Measurements from ENCODE around the gene SAP30BP.

SAP30BP gene

GRCh38 chr17:75652934-75653549, 14.1 kb upstream of the SAP30BP start:
- Mint-ChIP-seq H3K27me3 (no peaks in the 10 kb centered on the region), H3K9me3 (no peaks in the 10 kb centered on the region), H3K36me3 (peaks cover 57% of the 10 kb centered on the region), H3K27ac (peak overlapping the region; percentile 70), H3K4me3 (no peak overlapping the region), H3K4me1 (peaks cover 12% of the 10 kb centered on the region)
- peak; percentile 56 for ATAC-seq

GRCh38 chr17:75654176-75654575, 13.0 kb upstream of the SAP30BP start:
- Mint-ChIP-seq H3K27ac (no peak overlapping the region), H3K4me3 (no peak overlapping the region), H3K36me3 (peaks cover 45% of the 10 kb centered on the region), H3K4me1 (peaks cover 12% of the 10 kb centered on the region), H3K9me3 (no peaks in the 10 kb centered on the region), H3K27me3 (no peaks in the 10 kb centered on the region)
- ATAC-seq, result no peak

GRCh38 chr17:75658237-75658636, 8.9 kb upstream of the SAP30BP start:
- Mint-ChIP-seq H3K27me3 (no peaks in the 10 kb centered on the region), H3K4me1 (peaks cover 11% of the 10 kb centered on the region), H3K9me3 (no peaks in the 10 kb centered on the region), H3K4me3 (no peak overlapping the region), H3K27ac (no peak overlapping the region), H3K36me3 (peaks cover 22% of the 10 kb centered on the region)
- ATAC-seq, result no peak

GRCh38 chr17:75661531-75661930, 5.6 kb upstream of the SAP30BP start:
- no peak overlapping the region for H3K4me3 Mint-ChIP-seq

GRCh38 chr17:75662511-75662910, 4.6 kb upstream of the SAP30BP start:
- Mint-ChIP-seq H3K9me3 (no peaks in the 10 kb centered on the region), H3K4me3 (no peak overlapping the region), H3K4me1 (peaks cover 28% of the 10 kb centered on the region), H3K27ac (peak overlapping the region; percentile 48), H3K27me3 (no peaks in the 10 kb centered on the region), H3K36me3 (peaks cover 7% of the 10 kb centered on the region)
- no peak for ATAC-seq

More at GRCh38 chr17:75661531-75661930, 5.6 kb upstream of the SAP30BP start:
- no peaks in the 10 kb centered on the region for H3K9me3 Mint-ChIP-seq
- H3K36me3 Mint-ChIP-seq, result peaks cover 13% of the 10 kb centered on the region
- no peaks in the 10 kb centered on the region for H3K27me3 Mint-ChIP-seq
- no peak overlapping the region for H3K27ac Mint-ChIP-seq
- ATAC-seq, result no peak
- peaks cover 28% of the 10 kb centered on the region for H3K4me1 Mint-ChIP-seq

GRCh38 chr17:75664099-75664549, 3.0 kb upstream of the SAP30BP start:
- Mint-ChIP-seq H3K4me3 (peak overlapping the region; percentile 38), H3K36me3 (peaks cover 15% of the 10 kb centered on the region), H3K9me3 (no peaks in the 10 kb centered on the region), H3K27ac (no peak overlapping the region), H3K27me3 (no peaks in the 10 kb centered on the region), H3K4me1 (peaks cover 36% of the 10 kb centered on the region)
- ATAC-seq, result peak; percentile 94

GRCh38 chr17:75665981-75666380, 1.2 kb upstream of the SAP30BP start:
- Mint-ChIP-seq H3K4me3 (peak overlapping the region; percentile 41), H3K27ac (no peak overlapping the region), H3K4me1 (peaks cover 43% of the 10 kb centered on the region), H3K36me3 (peaks cover 23% of the 10 kb centered on the region), H3K27me3 (no peaks in the 10 kb centered on the region), H3K9me3 (no peaks in the 10 kb centered on the region)
- no peak for ATAC-seq

GRCh38 chr17:75667825-75668224, 687 bp downstream of the SAP30BP start:
- H3K4me3 Mint-ChIP-seq, result no peak overlapping the region
- peaks cover 43% of the 10 kb centered on the region for H3K4me1 Mint-ChIP-seq
- no peak overlapping the region for H3K27ac Mint-ChIP-seq
- H3K9me3 Mint-ChIP-seq, result no peaks in the 10 kb centered on the region
- no peak for ATAC-seq
- H3K36me3 Mint-ChIP-seq, result peaks cover 23% of the 10 kb centered on the region
- no peaks in the 10 kb centered on the region for H3K27me3 Mint-ChIP-seq

- no peaks in the 10 kb centered on the region for H3K27me3 Mint-ChIP-seq
- H3K36me3 Mint-ChIP-seq, result peaks cover 23% of the 10 kb centered on the region
- no peak overlapping the region for H3K4me3 Mint-ChIP-seq
- no peaks in the 10 kb centered on the region for H3K9me3 Mint-ChIP-seq
- H3K27ac Mint-ChIP-seq, result no peak overlapping the region
- ATAC-seq, result no peak
- peaks cover 43% of the 10 kb centered on the region for H3K4me1 Mint-ChIP-seq
These were observed 1.4 kb downstream of the SAP30BP start for GRCh38 chr17:75668489-75668888.

- Mint-ChIP-seq H3K27ac (no peak overlapping the region), H3K9me3 (no peaks in the 10 kb centered on the region), H3K4me3 (no peak overlapping the region), H3K4me1 (peaks cover 32% of the 10 kb centered on the region), H3K27me3 (no peaks in the 10 kb centered on the region), H3K36me3 (peaks cover 23% of the 10 kb centered on the region)
- no peak for ATAC-seq
These were observed 3.7 kb downstream of the SAP30BP start for GRCh38 chr17:75670868-75671267.

- no peak overlapping the region for H3K27ac Mint-ChIP-seq
- peaks cover 23% of the 10 kb centered on the region for H3K36me3 Mint-ChIP-seq
- no peaks in the 10 kb centered on the region for H3K27me3 Mint-ChIP-seq
- H3K4me1 Mint-ChIP-seq, result peaks cover 28% of the 10 kb centered on the region
- no peak overlapping the region for H3K4me3 Mint-ChIP-seq
- ATAC-seq, result no peak
- H3K9me3 Mint-ChIP-seq, result no peaks in the 10 kb centered on the region
These were observed 4.9 kb downstream of the SAP30BP start for GRCh38 chr17:75672011-75672410.

- Mint-ChIP-seq H3K4me1 (peaks cover 29% of the 10 kb centered on the region), H3K27me3 (no peaks in the 10 kb centered on the region), H3K9me3 (no peaks in the 10 kb centered on the region), H3K27ac (no peak overlapping the region), H3K36me3 (peaks cover 21% of the 10 kb centered on the region), H3K4me3 (no peak overlapping the region)
- ATAC-seq, result no peak
These were observed 6.3 kb downstream of the SAP30BP start for GRCh38 chr17:75673487-75673886.

- no peaks in the 10 kb centered on the region for H3K27me3 Mint-ChIP-seq
- H3K27ac Mint-ChIP-seq, result no peak overlapping the region
- no peaks in the 10 kb centered on the region for H3K9me3 Mint-ChIP-seq
- H3K36me3 Mint-ChIP-seq, result peaks cover 26% of the 10 kb centered on the region
- no peak for ATAC-seq
- no peak overlapping the region for H3K4me3 Mint-ChIP-seq
- peaks cover 25% of the 10 kb centered on the region for H3K4me1 Mint-ChIP-seq
These were observed 9.3 kb downstream of the SAP30BP start for GRCh38 chr17:75676461-75676860.

GRCh38 chr17:75679706-75680211, 12.6 kb downstream of the SAP30BP start:
- no peaks in the 10 kb centered on the region for H3K9me3 Mint-ChIP-seq
- peaks cover 24% of the 10 kb centered on the region for H3K36me3 Mint-ChIP-seq
- no peak overlapping the region for H3K4me3 Mint-ChIP-seq
- H3K27ac Mint-ChIP-seq, result no peak overlapping the region
- no peaks in the 10 kb centered on the region for H3K27me3 Mint-ChIP-seq
- ATAC-seq, result no peak
- H3K4me1 Mint-ChIP-seq, result peaks cover 31% of the 10 kb centered on the region

GRCh38 chr17:75680431-75680830, 13.3 kb downstream of the SAP30BP start:
- Mint-ChIP-seq H3K9me3 (no peaks in the 10 kb centered on the region), H3K4me3 (no peak overlapping the region), H3K27me3 (no peaks in the 10 kb centered on the region), H3K36me3 (peaks cover 30% of the 10 kb centered on the region), H3K27ac (no peak overlapping the region), H3K4me1 (peaks cover 32% of the 10 kb centered on the region)
- no peak for ATAC-seq

- Mint-ChIP-seq H3K4me3 (no peak overlapping the region), H3K9me3 (no peaks in the 10 kb centered on the region), H3K27me3 (no peaks in the 10 kb centered on the region), H3K36me3 (peaks cover 33% of the 10 kb centered on the region), H3K27ac (no peak overlapping the region), H3K4me1 (peaks cover 40% of the 10 kb centered on the region)
- ATAC-seq, result no peak
These were observed 14.2 kb downstream of the SAP30BP start for GRCh38 chr17:75681289-75681688.

Data from stimulated activated memory B cell treated with anti-CD40 and anti-IgM and Interleukin-4, amounts not matched to agents 10 μg/mL and 1 μg/mL and 100 μg/mL, for 72 hours (primary cell).